Measurements from ENCODE around the gene HDGFL3. TPM values are rescaled to one million over a fixed set of nuclear protein-coding genes. Genes with fewer than 3 reads are reported as not detected.
"Not testable (repeated sequence)": the region's sequence is repeated elsewhere in the genome, so short reads cannot be mapped to it uniquely, and the experiment has no call there.

Gene HDGFL3
- total RNA-seq, 2 donors from 2014 or later, result 123 TPM

- H3K36me3 Mint-ChIP-seq (ENCODE audit: low read depth), result no peaks in the 10 kb centered on the region
- peaks cover 41% of the 10 kb centered on the region for H3K9me3 Mint-ChIP-seq
- Histone ChIP-seq H3K27me3 (ENCODE audit: control insufficient read depth, insufficient read depth, low read length, poor library complexity, severe bottlenecking) (no peaks in the 10 kb centered on the region), H3K4me3 (ENCODE audit: low read length) (no peak overlapping the region), H3K36me3 (ENCODE audit: control insufficient read depth, insufficient read depth, low read length) (no peaks in the 10 kb centered on the region), H3K9ac (ENCODE audit: extremely low read depth, low read length, poor library complexity, severe bottlenecking) (no peak overlapping the region), H3K4me1 (ENCODE audit: control insufficient read depth, insufficient read depth, low read length) (no peaks in the 10 kb centered on the region), H3K9me3 (ENCODE audit: control insufficient read depth, low read length) (peaks cover 12% of the 10 kb centered on the region), H3K27ac (ENCODE audit: low read depth, low read length) (no peak overlapping the region)
- no peaks in the 10 kb centered on the region for H3K4me1 Mint-ChIP-seq
- TF ChIP-seq CTCF (conservative IDR thresholded peaks at IDR 0.05), result no peak
- no peak overlapping the region for H3K4me3 Mint-ChIP-seq
- 89 to 93% methylated on average over 2 to 9 of the region's 9 CpGs for WGBS, 2 experiments (ENCODE audit: insufficient coverage in 1 of 2, insufficient read length in 1 of 2)
- no peak overlapping the region for H3K27ac Mint-ChIP-seq
- no peak for DNase-seq
- peaks cover 5% of the 10 kb centered on the region for H3K27me3 Mint-ChIP-seq (ENCODE audit: insufficient read depth)
Observed at GRCh38 chr15:83225449-83225848, 17.8 kb upstream of the HDGFL3 start.

- H3K9ac ChIP-seq (ENCODE audit: extremely low read depth, low read length, poor library complexity, severe bottlenecking); H3K4me1 Mint-ChIP-seq; H3K4me1 ChIP-seq (ENCODE audit: control insufficient read depth, insufficient read depth, low read length); H3K36me3 ChIP-seq (ENCODE audit: control insufficient read depth, insufficient read depth, low read length); H3K27ac ChIP-seq (ENCODE audit: low read depth, low read length); H3K27me3 Mint-ChIP-seq (ENCODE audit: insufficient read depth); DNase-seq; H3K27ac Mint-ChIP-seq; H3K36me3 Mint-ChIP-seq (ENCODE audit: low read depth); H3K4me3 ChIP-seq (ENCODE audit: low read length); H3K4me3 Mint-ChIP-seq; H3K27me3 ChIP-seq (ENCODE audit: control insufficient read depth, insufficient read depth, low read length, poor library complexity, severe bottlenecking): not testable (repeated sequence)
- WGBS, 2 experiments (ENCODE audit: insufficient coverage in 1 of 2, insufficient read length in 1 of 2), result 84 to 96% methylated on average over 6 to 9 of the region's 9 CpGs
- H3K9me3 Mint-ChIP-seq, result peaks cover 58% of the 10 kb centered on the region
- H3K9me3 ChIP-seq (ENCODE audit: control insufficient read depth, low read length), result peaks cover 13% of the 10 kb centered on the region
Observed at GRCh38 chr15:83221781-83222180, 14.2 kb upstream of the HDGFL3 start.

GRCh38 chr15:83219026-83219425, 11.4 kb upstream of the HDGFL3 start:
- no peaks in the 10 kb centered on the region for H3K27me3 ChIP-seq (ENCODE audit: control insufficient read depth, insufficient read depth, low read length, poor library complexity, severe bottlenecking)
- no peak for TF ChIP-seq CTCF (conservative IDR thresholded peaks at IDR 0.05)
- H3K4me1 ChIP-seq (ENCODE audit: control insufficient read depth, insufficient read depth, low read length), result no peaks in the 10 kb centered on the region
- no peak overlapping the region for H3K4me3 Mint-ChIP-seq
- 93% methylated on average over 1 of the region's 1 CpG; no CpG with 5 or more reads in 1 of the 2 experiments for whole genome bisulfite sequencing, 2 experiments (ENCODE audit: insufficient coverage in 1 of 2, insufficient read length in 1 of 2)
- H3K27me3 Mint-ChIP-seq (ENCODE audit: insufficient read depth), result peaks cover 5% of the 10 kb centered on the region
- no peaks in the 10 kb centered on the region for H3K36me3 ChIP-seq (ENCODE audit: control insufficient read depth, insufficient read depth, low read length)
- H3K27ac Mint-ChIP-seq, result no peak overlapping the region
- H3K4me3 ChIP-seq (ENCODE audit: low read length), result no peak overlapping the region
- peaks cover 68% of the 10 kb centered on the region for H3K9me3 Mint-ChIP-seq
- no peaks in the 10 kb centered on the region for H3K4me1 Mint-ChIP-seq
- H3K27ac ChIP-seq (ENCODE audit: low read depth, low read length), result no peak overlapping the region
- no peak overlapping the region for H3K9ac ChIP-seq (ENCODE audit: extremely low read depth, low read length, poor library complexity, severe bottlenecking)
- H3K36me3 Mint-ChIP-seq (ENCODE audit: low read depth), result peaks cover 5% of the 10 kb centered on the region
- H3K9me3 ChIP-seq (ENCODE audit: control insufficient read depth, low read length), result peaks cover 13% of the 10 kb centered on the region
- no peak for DNase-seq

GRCh38 chr15:83215306-83215705, 7.7 kb upstream of the HDGFL3 start:
- WGBS, 2 experiments (ENCODE audit: insufficient coverage in 1 of 2, insufficient read length in 1 of 2), result 85% methylated on average over 2 of the region's 2 CpGs; no CpG with 5 or more reads in 1 of the 2 experiments
- H3K27ac Mint-ChIP-seq, result no peak overlapping the region
- H3K4me3 Mint-ChIP-seq, result no peak overlapping the region
- H3K4me3 ChIP-seq (ENCODE audit: low read length), result no peak overlapping the region
- no peaks in the 10 kb centered on the region for H3K36me3 ChIP-seq (ENCODE audit: control insufficient read depth, insufficient read depth, low read length)
- no peaks in the 10 kb centered on the region for H3K9me3 ChIP-seq (ENCODE audit: control insufficient read depth, low read length)
- H3K27me3 ChIP-seq (ENCODE audit: control insufficient read depth, insufficient read depth, low read length, poor library complexity, severe bottlenecking), result no peaks in the 10 kb centered on the region
- TF ChIP-seq CTCF (conservative IDR thresholded peaks at IDR 0.05), result no peak
- no peaks in the 10 kb centered on the region for H3K4me1 ChIP-seq (ENCODE audit: control insufficient read depth, insufficient read depth, low read length)
- H3K27ac ChIP-seq (ENCODE audit: low read depth, low read length), result no peak overlapping the region
- H3K4me1 Mint-ChIP-seq, result no peaks in the 10 kb centered on the region
- DNase-seq, result no peak
- peaks cover 34% of the 10 kb centered on the region for H3K9me3 Mint-ChIP-seq
- peaks cover 5% of the 10 kb centered on the region for H3K36me3 Mint-ChIP-seq (ENCODE audit: low read depth)
- no peak overlapping the region for H3K9ac ChIP-seq (ENCODE audit: extremely low read depth, low read length, poor library complexity, severe bottlenecking)
- H3K27me3 Mint-ChIP-seq (ENCODE audit: insufficient read depth), result no peaks in the 10 kb centered on the region

Data from endodermal cell (in vitro differentiated cells).